Prostate gland (tissue), 2 donors: ENCODE measurements around the gene GAL. TPM values are rescaled to one million over a fixed set of nuclear protein-coding genes. Genes with fewer than 3 reads are reported as not detected.

Source experiments
- DNase-seq: peaks from one replicate; pipeline ENCODE4 v3.0.0-alpha.2; 2019; ENCODE audit warnings: low spot score
- H3K27ac ChIP-seq, 2 donors: fragments of 200-600 bp; sonication (generic); 2 replicates each; pipeline ENCODE4 v1.5.1; 2017 to 2019
- H3K27me3 ChIP-seq: fragments of 200-600 bp; sonication (generic); replicated peaks from 2 replicates; pipeline ENCODE4 v1.5.1; 2019; ENCODE audit not compliant: insufficient read depth
- H3K36me3 ChIP-seq, 2 donors: fragments of 200-600 bp; sonication (generic); 1 replicate in 1 of 2; 2 replicates in 1 of 2; pipeline versions ENCODE4 v1.5.1 to v1.8.1; 2017 to 2019
- H3K4me1 ChIP-seq: fragments of 200-600 bp; sonication (generic); replicated peaks from 2 replicates; pipeline ENCODE4 v1.5.1; 2019
- H3K4me3 ChIP-seq, 2 donors: fragments of 200-600 bp; sonication (generic); 2 replicates each; pipeline ENCODE4 v1.5.1; 2017 to 2019
- H3K9me3 ChIP-seq: fragments of 200-600 bp; sonication (generic); 2 replicates; pipeline ENCODE4 v1.5.1; 2017
- CTCF ChIP-seq, 4 experiments: fragments of 200-600 bp in 2 of 4; fragments of 450-650 bp in 2 of 4; sonication (generic) in 2 of 4; IDR thresholded peaks; 1 replicate in 3 of 4; 2 replicates in 1 of 4; pipeline ENCODE4 v1.5.1; 2016 to 2019; ENCODE audit warnings: antibody characterized with exemption in 4 of 4, mild to moderate bottlenecking in 2 of 4, moderate library complexity in 2 of 4
- POLR2A ChIP-seq: fragments of 450-650 bp; IDR thresholded peaks from one replicate; pipeline ENCODE4 v1.6.1; 2016; ENCODE audit warnings: antibody characterized with exemption, mild to moderate bottlenecking
- POLR2AphosphoS5 ChIP-seq: sonication (generic); formaldehyde crosslinking; IDR thresholded peaks from one replicate; pipeline ENCODE4 v1.6.1; 2017; ENCODE audit warnings: antibody characterized with exemption
- WGBS: methylation state at CpG from one replicate; pipeline ENCODE4 v1.1.5; 2018; 5-methylcytosine and 5-hydroxymethylcytosine counted together
- intact Hi-C: fragments of 100-400 bp; cut with DNase I; formaldehyde crosslinking; loops from one replicate; pipeline ENCODE4 v1.14.2; 2022
- total RNA-seq, 2 donors: library from RNA; depleted of rRNA; stranded (reverse); fragments of >200 nt; gene quantifications; one replicate each; pipeline ENCODE4 v1.1.0, GENCODE V29; 2016

GAL gene
- total RNA-seq, 2 donors from 2014 or later: 1.1 to 4.8 TPM

- H3K4me1 ChIP-seq: no peaks in the 10 kb centered on the region
- whole genome bisulfite sequencing: 49% methylated on average over 16 of the region's 16 CpGs
- no peaks in the 10 kb centered on the region for H3K9me3 ChIP-seq
- intact Hi-C loops: no loop called here
- H3K4me3 ChIP-seq: no peak overlapping the region
- H3K27me3 ChIP-seq: no peaks in the 10 kb centered on the region
- no peak overlapping the region for H3K27ac ChIP-seq
- DNase-seq: no peak
- TF ChIP-seq POLR2A (no peak), CTCF (IDR thresholded peaks at IDR 0.05) (no peak), POLR2AphosphoS5 (no peak)
- no peaks in the 10 kb centered on the region for H3K36me3 ChIP-seq
Observed at GRCh38 chr11:68690671-68691401, 6.5 kb downstream of the GAL start.

GRCh38 chr11:68691402-68691784 is 7.0 kb downstream of the GAL start:
- no peaks in the 10 kb centered on the region for H3K36me3 ChIP-seq
- intact Hi-C loops: no loop called here
- no peak for DNase-seq
- no peak overlapping the region for H3K27ac ChIP-seq
- 92% methylated on average over 9 of the region's 9 CpGs for WGBS
- TF ChIP-seq POLR2AphosphoS5 (no peak), CTCF (IDR thresholded peaks at IDR 0.05) (no peak), POLR2A (no peak)
- H3K4me1 ChIP-seq: no peaks in the 10 kb centered on the region
- no peaks in the 10 kb centered on the region for H3K27me3 ChIP-seq
- H3K4me3 ChIP-seq: no peak overlapping the region
- no peaks in the 10 kb centered on the region for H3K9me3 ChIP-seq

- no peaks in the 10 kb centered on the region for H3K27me3 ChIP-seq
- 88% methylated on average over 10 of the region's 10 CpGs for WGBS
- H3K4me3 ChIP-seq: no peak overlapping the region
- H3K27ac ChIP-seq: no peak overlapping the region
- H3K9me3 ChIP-seq: no peaks in the 10 kb centered on the region
- H3K36me3 ChIP-seq: no peaks in the 10 kb centered on the region
- no peak for DNase-seq
- TF ChIP-seq POLR2AphosphoS5: no peak
- no peak for TF ChIP-seq POLR2A
- TF ChIP-seq CTCF (IDR thresholded peaks at IDR 0.05): no peak
- no peaks in the 10 kb centered on the region for H3K4me1 ChIP-seq
- intact Hi-C loops: no loop called here
Observed at GRCh38 chr11:68692115-68692514, 7.8 kb downstream of the GAL start.

- H3K36me3 ChIP-seq: no peaks in the 10 kb centered on the region
- H3K27ac ChIP-seq: no peak overlapping the region
- WGBS: 81% methylated on average over 15 of the region's 15 CpGs
- H3K9me3 ChIP-seq: no peaks in the 10 kb centered on the region
- no peak for DNase-seq
- TF ChIP-seq POLR2AphosphoS5: no peak
- TF ChIP-seq POLR2A: no peak
- TF ChIP-seq CTCF (IDR thresholded peaks at IDR 0.05): no peak
- no peaks in the 10 kb centered on the region for H3K4me1 ChIP-seq
- no peak overlapping the region for H3K4me3 ChIP-seq
- intact Hi-C loops: no loop called here
- H3K27me3 ChIP-seq: no peaks in the 10 kb centered on the region
Observed at GRCh38 chr11:68692871-68693483, 8.6 kb downstream of the GAL start.

- H3K27me3 ChIP-seq: no peaks in the 10 kb centered on the region
Observed at GRCh38 chr11:68693484-68693882, 9.1 kb downstream of the GAL start.

More at GRCh38 chr11:68693484-68693882, 9.1 kb downstream of the GAL start:
- intact Hi-C loops: no loop called here
- H3K4me1 ChIP-seq: no peaks in the 10 kb centered on the region
- no peak overlapping the region for H3K4me3 ChIP-seq
- TF ChIP-seq POLR2AphosphoS5 (no peak), CTCF (IDR thresholded peaks at IDR 0.05) (no peak), POLR2A (no peak)
- no peak overlapping the region for H3K27ac ChIP-seq
- H3K36me3 ChIP-seq: no peaks in the 10 kb centered on the region
- no peak for DNase-seq
- no peaks in the 10 kb centered on the region for H3K9me3 ChIP-seq
- WGBS: 86% methylated on average over 10 of the region's 10 CpGs
